ENCODE data around the gene LACTBL1. TPM values are rescaled to one million over a fixed set of nuclear protein-coding genes. Genes with fewer than 3 reads are reported as not detected.

Gene LACTBL1
- total and polyA plus RNA-seq, 4 donors, result not detected

DNA sequence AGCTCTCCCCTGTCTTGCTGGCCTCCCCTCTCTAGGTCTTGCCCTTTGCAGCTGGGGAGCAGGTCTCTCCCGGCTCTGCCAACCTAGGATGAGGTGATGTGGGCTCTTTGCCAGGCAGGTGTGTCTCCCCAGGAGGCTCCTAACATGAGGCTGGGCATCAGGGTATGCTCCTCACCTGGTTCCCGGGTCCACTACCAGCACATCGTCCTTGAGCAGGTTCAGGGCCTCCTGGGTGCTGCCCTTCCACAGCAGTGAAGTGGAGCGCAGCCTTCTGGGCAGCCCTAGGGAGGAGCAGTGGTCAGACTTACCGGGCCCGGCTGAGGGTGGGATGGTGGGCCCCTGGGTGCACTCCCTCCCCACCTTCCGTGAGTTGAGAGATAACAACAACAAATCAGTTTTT lies 17.5 kb downstream of the LACTBL1 start:
- DNase-seq (ENCODE audit: low spot score), result no peak
- peaks cover 0 to 12% (median 2%) of the 10 kb centered on the region in 4 donors for H3K27me3 ChIP-seq (ENCODE audit: control insufficient read depth in 4 of 4, insufficient read depth in 4 of 4, low read length in 3 of 4)
- H3K27ac ChIP-seq (ENCODE audit: low read depth in 1 of 2, low read length in 2 of 2), result no peak overlapping the region
- TF ChIP-seq, protein P1, sequence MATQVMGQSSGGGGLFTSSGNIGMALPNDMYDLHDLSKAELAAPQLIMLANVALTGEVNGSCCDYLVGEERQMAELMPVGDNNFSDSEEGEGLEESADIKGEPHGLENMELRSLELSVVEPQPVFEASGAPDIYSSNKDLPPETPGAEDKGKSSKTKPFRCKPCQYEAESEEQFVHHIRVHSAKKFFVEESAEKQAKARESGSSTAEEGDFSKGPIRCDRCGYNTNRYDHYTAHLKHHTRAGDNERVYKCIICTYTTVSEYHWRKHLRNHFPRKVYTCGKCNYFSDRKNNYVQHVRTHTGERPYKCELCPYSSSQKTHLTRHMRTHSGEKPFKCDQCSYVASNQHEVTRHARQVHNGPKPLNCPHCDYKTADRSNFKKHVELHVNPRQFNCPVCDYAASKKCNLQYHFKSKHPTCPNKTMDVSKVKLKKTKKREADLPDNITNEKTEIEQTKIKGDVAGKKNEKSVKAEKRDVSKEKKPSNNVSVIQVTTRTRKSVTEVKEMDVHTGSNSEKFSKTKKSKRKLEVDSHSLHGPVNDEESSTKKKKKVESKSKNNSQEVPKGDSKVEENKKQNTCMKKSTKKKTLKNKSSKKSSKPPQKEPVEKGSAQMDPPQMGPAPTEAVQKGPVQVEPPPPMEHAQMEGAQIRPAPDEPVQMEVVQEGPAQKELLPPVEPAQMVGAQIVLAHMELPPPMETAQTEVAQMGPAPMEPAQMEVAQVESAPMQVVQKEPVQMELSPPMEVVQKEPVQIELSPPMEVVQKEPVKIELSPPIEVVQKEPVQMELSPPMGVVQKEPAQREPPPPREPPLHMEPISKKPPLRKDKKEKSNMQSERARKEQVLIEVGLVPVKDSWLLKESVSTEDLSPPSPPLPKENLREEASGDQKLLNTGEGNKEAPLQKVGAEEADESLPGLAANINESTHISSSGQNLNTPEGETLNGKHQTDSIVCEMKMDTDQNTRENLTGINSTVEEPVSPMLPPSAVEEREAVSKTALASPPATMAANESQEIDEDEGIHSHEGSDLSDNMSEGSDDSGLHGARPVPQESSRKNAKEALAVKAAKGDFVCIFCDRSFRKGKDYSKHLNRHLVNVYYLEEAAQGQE (IDR thresholded peaks at IDR 0.05), result no peak
- no peak for TF ChIP-seq FOXA1 (IDR thresholded peaks at IDR 0.05)
- TF ChIP-seq, protein P2, sequence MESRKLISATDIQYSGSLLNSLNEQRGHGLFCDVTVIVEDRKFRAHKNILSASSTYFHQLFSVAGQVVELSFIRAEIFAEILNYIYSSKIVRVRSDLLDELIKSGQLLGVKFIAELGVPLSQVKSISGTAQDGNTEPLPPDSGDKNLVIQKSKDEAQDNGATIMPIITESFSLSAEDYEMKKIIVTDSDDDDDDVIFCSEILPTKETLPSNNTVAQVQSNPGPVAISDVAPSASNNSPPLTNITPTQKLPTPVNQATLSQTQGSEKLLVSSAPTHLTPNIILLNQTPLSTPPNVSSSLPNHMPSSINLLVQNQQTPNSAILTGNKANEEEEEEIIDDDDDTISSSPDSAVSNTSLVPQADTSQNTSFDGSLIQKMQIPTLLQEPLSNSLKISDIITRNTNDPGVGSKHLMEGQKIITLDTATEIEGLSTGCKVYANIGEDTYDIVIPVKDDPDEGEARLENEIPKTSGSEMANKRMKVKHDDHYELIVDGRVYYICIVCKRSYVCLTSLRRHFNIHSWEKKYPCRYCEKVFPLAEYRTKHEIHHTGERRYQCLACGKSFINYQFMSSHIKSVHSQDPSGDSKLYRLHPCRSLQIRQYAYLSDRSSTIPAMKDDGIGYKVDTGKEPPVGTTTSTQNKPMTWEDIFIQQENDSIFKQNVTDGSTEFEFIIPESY (IDR thresholded peaks at IDR 0.05), result no peak
- no peak for TF ChIP-seq HNF4G (IDR thresholded peaks at IDR 0.05)
- TF ChIP-seq RXRA (IDR thresholded peaks at IDR 0.05), result no peak
- TF ChIP-seq NR2F2 (IDR thresholded peaks at IDR 0.05), result no peak
- TF ChIP-seq, protein P3, sequence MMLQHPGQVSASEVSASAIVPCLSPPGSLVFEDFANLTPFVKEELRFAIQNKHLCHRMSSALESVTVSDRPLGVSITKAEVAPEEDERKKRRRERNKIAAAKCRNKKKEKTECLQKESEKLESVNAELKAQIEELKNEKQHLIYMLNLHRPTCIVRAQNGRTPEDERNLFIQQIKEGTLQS (IDR thresholded peaks at IDR 0.05), result no peak
- TF ChIP-seq, protein P4, sequence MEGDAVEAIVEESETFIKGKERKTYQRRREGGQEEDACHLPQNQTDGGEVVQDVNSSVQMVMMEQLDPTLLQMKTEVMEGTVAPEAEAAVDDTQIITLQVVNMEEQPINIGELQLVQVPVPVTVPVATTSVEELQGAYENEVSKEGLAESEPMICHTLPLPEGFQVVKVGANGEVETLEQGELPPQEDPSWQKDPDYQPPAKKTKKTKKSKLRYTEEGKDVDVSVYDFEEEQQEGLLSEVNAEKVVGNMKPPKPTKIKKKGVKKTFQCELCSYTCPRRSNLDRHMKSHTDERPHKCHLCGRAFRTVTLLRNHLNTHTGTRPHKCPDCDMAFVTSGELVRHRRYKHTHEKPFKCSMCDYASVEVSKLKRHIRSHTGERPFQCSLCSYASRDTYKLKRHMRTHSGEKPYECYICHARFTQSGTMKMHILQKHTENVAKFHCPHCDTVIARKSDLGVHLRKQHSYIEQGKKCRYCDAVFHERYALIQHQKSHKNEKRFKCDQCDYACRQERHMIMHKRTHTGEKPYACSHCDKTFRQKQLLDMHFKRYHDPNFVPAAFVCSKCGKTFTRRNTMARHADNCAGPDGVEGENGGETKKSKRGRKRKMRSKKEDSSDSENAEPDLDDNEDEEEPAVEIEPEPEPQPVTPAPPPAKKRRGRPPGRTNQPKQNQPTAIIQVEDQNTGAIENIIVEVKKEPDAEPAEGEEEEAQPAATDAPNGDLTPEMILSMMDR (IDR thresholded peaks at IDR 0.05; ENCODE audit: low read depth, low read length, missing input control), result no peak
- no peak for TF ChIP-seq YY1 (IDR thresholded peaks at IDR 0.05)
- TF ChIP-seq RAD21 (IDR thresholded peaks at IDR 0.05), result no peak
- TF ChIP-seq GABPA (IDR thresholded peaks at IDR 0.05 in 1 of 2, conservative IDR thresholded peaks at IDR 0.05 in 1 of 2), result no peak
- no peak for TF ChIP-seq TAF1 (conservative IDR thresholded peaks at IDR 0.05)
- TF ChIP-seq FOXA2 (IDR thresholded peaks at IDR 0.05), result no peak
- no peak for TF ChIP-seq SP1 (IDR thresholded peaks at IDR 0.05)
- peaks cover 0 to 5% (median 2%) of the 10 kb centered on the region in 4 donors for H3K4me1 ChIP-seq (ENCODE audit: control insufficient read depth in 4 of 4, insufficient read depth in 4 of 4, low read length in 3 of 4)
- 92% methylated on average over 7 of the region's 7 CpGs for WGBS
- no peaks in the 10 kb centered on the region for H3K9me3 ChIP-seq (ENCODE audit: control insufficient read depth in 4 of 4, low read length in 3 of 4)
- no peaks in the 10 kb centered on the region for H3K36me3 ChIP-seq (ENCODE audit: control insufficient read depth in 4 of 4, insufficient read depth in 3 of 4, low read depth in 1 of 4, low read length in 3 of 4)
- H3K4me3 ChIP-seq (ENCODE audit: low read depth in 1 of 3, low read length in 3 of 3), result no peak overlapping the region
- H3K9ac ChIP-seq (ENCODE audit: low read depth in 1 of 2, low read length in 2 of 2), result no peak overlapping the region

DNA sequence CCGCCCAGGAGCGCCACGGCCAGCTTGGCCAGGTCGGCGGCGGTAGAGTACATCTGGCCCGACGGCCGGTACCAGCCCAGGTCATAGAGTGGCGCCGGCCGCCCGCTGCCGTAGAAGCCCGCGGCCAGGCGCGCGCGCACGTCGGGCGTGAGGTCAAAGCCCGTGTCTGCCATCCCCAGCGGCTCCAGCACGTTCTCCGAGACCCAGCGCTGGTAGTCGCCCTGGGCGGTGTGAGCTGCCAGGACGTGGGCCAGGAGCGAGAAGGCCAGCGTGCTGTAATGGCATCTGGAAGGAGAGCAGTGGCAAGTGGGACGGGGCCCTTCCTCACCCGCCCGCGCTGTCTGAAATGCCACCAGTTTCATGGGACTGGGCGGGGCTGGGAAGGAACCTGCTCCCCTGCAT lies 18.9 kb downstream of the LACTBL1 start:
- no peak for DNase-seq (ENCODE audit: low spot score)
- Histone ChIP-seq H3K4me1 (ENCODE audit: control insufficient read depth in 4 of 4, insufficient read depth in 4 of 4, low read length in 3 of 4) (peaks cover 0 to 5% (median 0%) of the 10 kb centered on the region in 4 donors), H3K9ac (ENCODE audit: low read depth in 1 of 2, low read length in 2 of 2) (no peak overlapping the region), H3K9me3 (ENCODE audit: control insufficient read depth in 4 of 4, low read length in 3 of 4) (no peaks in the 10 kb centered on the region), H3K27ac (ENCODE audit: low read depth in 1 of 2, low read length in 2 of 2) (no peak overlapping the region), H3K4me3 (ENCODE audit: low read depth in 1 of 3, low read length in 3 of 3) (no peak overlapping the region), H3K27me3 (ENCODE audit: control insufficient read depth in 4 of 4, insufficient read depth in 4 of 4, low read length in 3 of 4) (peaks cover 0 to 12% (median 2%) of the 10 kb centered on the region in 4 donors), H3K36me3 (ENCODE audit: control insufficient read depth in 4 of 4, insufficient read depth in 3 of 4, low read depth in 1 of 4, low read length in 3 of 4) (no peaks in the 10 kb centered on the region)
- 19% methylated on average over 38 of the region's 38 CpGs for WGBS
- TF ChIP-seq TAF1 (conservative IDR thresholded peaks at IDR 0.05), result no peak
- no peak for TF ChIP-seq SP1 (IDR thresholded peaks at IDR 0.05)
- TF ChIP-seq, protein P3 (IDR thresholded peaks at IDR 0.05), result no peak
- TF ChIP-seq YY1 (IDR thresholded peaks at IDR 0.05), result no peak
- TF ChIP-seq, protein P1 (IDR thresholded peaks at IDR 0.05), result no peak
- no peak for TF ChIP-seq NR2F2 (IDR thresholded peaks at IDR 0.05)
- TF ChIP-seq, protein P5, sequence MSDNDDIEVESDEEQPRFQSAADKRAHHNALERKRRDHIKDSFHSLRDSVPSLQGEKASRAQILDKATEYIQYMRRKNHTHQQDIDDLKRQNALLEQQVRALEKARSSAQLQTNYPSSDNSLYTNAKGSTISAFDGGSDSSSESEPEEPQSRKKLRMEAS (IDR thresholded peaks at IDR 0.05), result no peak
- no peak for TF ChIP-seq HNF4A (conservative IDR thresholded peaks at IDR 0.05)
- no peak for TF ChIP-seq EGR1 (IDR thresholded peaks at IDR 0.05; ENCODE audit: low read depth in 2 of 2)
- no peak for TF ChIP-seq GABPA (IDR thresholded peaks at IDR 0.05 in 1 of 2, conservative IDR thresholded peaks at IDR 0.05 in 1 of 2)
- no peak for TF ChIP-seq FOXA2 (IDR thresholded peaks at IDR 0.05)
- TF ChIP-seq, protein P2 (IDR thresholded peaks at IDR 0.05), result no peak
- no peak for TF ChIP-seq RAD21 (IDR thresholded peaks at IDR 0.05)
